KMS-11 (cell line): ENCODE data around the gene MYH7B.

Experiments
- H2AFZ ChIP-seq: fragments of 200-600 bp; sonication (generic); 2 replicates; pipeline ENCODE4 v1.6.1; 2016; ENCODE audit warnings: antibody characterized with exemption, mixed run types, low read depth
- H3K27ac ChIP-seq: fragments of 200-600 bp; sonication (generic); 2 replicates; pipeline ENCODE4 v1.6.1; 2016; ENCODE audit warnings: mild to moderate bottlenecking, mixed run types
- H3K27me3 ChIP-seq: fragments of 200-600 bp; sonication (generic); 2 replicates; pipeline ENCODE4 v1.6.1; 2017; ENCODE audit warnings: mild to moderate bottlenecking, low read depth, mixed run types, moderate library complexity; ENCODE audit not compliant: insufficient read depth
- H3K36me3 ChIP-seq: fragments of 200-600 bp; sonication (generic); 2 replicates; pipeline ENCODE4 v1.6.1; 2017; ENCODE audit warnings: mild to moderate bottlenecking, mixed run types; ENCODE audit not compliant: insufficient read depth
- H3K4me1 ChIP-seq: fragments of 200-600 bp; sonication (generic); 2 replicates; pipeline ENCODE4 v1.6.1; 2016; ENCODE audit warnings: mild to moderate bottlenecking, low read depth, mixed run types; ENCODE audit not compliant: poor library complexity, severe bottlenecking
- H3K4me2 ChIP-seq: fragments of 200-600 bp; sonication (generic); 2 replicates; pipeline ENCODE4 v1.7.0; 2016; ENCODE audit warnings: mild to moderate bottlenecking, mixed run types
- H3K4me3 ChIP-seq: fragments of 200-600 bp; sonication (generic); IDR thresholded peaks from 2 replicates; pipeline ENCODE4 v1.6.1; 2017; ENCODE audit warnings: low read depth, low read length, mixed read lengths; ENCODE audit not compliant: insufficient read depth
- H3K79me2 ChIP-seq: fragments of 200-600 bp; sonication (generic); 2 replicates; pipeline ENCODE4 v1.6.1; 2016; ENCODE audit warnings: low read depth, mixed run types; ENCODE audit not compliant: insufficient read depth
- H3K9ac ChIP-seq: fragments of 200-600 bp; sonication (generic); 2 replicates; pipeline ENCODE4 v1.6.1; 2016; ENCODE audit warnings: mild to moderate bottlenecking, mixed run types
- H4K20me1 ChIP-seq: fragments of 200-600 bp; sonication (generic); 2 replicates; pipeline ENCODE4 v1.6.1; 2016; ENCODE audit warnings: mild to moderate bottlenecking, mixed run types; ENCODE audit not compliant: insufficient read depth
- TF ChIP-seq, protein P1 (sequence below): fragments of 200-600 bp; sonication (generic); conservative IDR thresholded peaks from 2 replicates; pipeline ENCODE4 v1.6.1; 2017; ENCODE audit warnings: low read depth, mild to moderate bottlenecking, antibody characterized with exemption, low read length, moderate library complexity, mixed read lengths

MYH7B gene

DNA sequence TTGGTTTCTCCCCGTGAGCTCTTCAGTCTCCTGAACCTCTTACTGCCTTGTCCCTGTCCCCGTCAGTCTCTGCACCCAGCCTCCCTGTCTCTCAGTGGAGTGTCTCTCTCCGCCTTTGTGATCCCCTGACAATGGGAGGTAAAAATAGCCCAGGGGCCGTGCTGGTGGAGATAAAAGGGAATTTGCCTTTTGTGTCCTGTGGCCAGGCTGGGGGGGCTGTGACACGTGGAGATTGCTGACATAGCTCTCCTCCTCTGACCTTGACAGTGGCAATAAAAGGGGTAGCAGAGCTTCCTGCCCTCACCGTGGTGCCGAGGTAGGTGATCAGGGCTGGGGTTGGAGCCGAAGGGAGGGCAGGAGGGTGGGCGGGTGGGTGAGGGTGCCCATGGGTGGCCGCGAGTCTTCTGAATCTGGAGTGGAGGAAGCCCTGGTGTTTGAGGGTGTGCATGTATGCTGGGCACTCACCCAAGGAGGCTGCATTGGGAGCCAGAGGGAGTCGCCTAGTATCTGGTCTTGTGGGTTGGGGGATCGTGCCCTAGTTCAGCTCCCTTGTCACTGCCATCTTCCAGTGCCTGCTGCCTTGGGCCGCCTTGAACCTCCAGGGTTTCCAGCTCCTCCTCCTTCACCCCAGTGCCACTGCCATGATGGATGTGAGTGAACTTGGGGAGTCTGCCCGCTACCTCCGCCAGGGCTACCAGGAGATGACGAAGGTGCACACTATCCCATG, 21.9 kb downstream of the MYH7B start:
- Histone ChIP-seq H3K79me2 (no peaks in the 10 kb centered on the region), H2AFZ (no peak overlapping the region), H3K27me3 (no peaks in the 10 kb centered on the region), H3K9ac (no peak overlapping the region), H3K4me1 (no peaks in the 10 kb centered on the region), H3K27ac (no peak overlapping the region), H4K20me1 (no peaks in the 10 kb centered on the region), H3K4me3 (no peak overlapping the region), H3K36me3 (no peaks in the 10 kb centered on the region), H3K4me2 (no peak overlapping the region)
- TF ChIP-seq, protein P1, sequence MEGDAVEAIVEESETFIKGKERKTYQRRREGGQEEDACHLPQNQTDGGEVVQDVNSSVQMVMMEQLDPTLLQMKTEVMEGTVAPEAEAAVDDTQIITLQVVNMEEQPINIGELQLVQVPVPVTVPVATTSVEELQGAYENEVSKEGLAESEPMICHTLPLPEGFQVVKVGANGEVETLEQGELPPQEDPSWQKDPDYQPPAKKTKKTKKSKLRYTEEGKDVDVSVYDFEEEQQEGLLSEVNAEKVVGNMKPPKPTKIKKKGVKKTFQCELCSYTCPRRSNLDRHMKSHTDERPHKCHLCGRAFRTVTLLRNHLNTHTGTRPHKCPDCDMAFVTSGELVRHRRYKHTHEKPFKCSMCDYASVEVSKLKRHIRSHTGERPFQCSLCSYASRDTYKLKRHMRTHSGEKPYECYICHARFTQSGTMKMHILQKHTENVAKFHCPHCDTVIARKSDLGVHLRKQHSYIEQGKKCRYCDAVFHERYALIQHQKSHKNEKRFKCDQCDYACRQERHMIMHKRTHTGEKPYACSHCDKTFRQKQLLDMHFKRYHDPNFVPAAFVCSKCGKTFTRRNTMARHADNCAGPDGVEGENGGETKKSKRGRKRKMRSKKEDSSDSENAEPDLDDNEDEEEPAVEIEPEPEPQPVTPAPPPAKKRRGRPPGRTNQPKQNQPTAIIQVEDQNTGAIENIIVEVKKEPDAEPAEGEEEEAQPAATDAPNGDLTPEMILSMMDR: no peak

GRCh38 chr20:34978092-34978744, 22.6 kb downstream of the MYH7B start:
- Histone ChIP-seq H3K4me1 (no peaks in the 10 kb centered on the region), H3K27ac (no peak overlapping the region), H4K20me1 (no peaks in the 10 kb centered on the region), H3K4me2 (no peak overlapping the region), H2AFZ (no peak overlapping the region), H3K79me2 (no peaks in the 10 kb centered on the region), H3K9ac (no peak overlapping the region), H3K27me3 (no peaks in the 10 kb centered on the region; the same call in 1 of the 2 replicates), H3K4me3 (no peak overlapping the region), H3K36me3 (no peaks in the 10 kb centered on the region)
- TF ChIP-seq, protein P1: no peak

DNA sequence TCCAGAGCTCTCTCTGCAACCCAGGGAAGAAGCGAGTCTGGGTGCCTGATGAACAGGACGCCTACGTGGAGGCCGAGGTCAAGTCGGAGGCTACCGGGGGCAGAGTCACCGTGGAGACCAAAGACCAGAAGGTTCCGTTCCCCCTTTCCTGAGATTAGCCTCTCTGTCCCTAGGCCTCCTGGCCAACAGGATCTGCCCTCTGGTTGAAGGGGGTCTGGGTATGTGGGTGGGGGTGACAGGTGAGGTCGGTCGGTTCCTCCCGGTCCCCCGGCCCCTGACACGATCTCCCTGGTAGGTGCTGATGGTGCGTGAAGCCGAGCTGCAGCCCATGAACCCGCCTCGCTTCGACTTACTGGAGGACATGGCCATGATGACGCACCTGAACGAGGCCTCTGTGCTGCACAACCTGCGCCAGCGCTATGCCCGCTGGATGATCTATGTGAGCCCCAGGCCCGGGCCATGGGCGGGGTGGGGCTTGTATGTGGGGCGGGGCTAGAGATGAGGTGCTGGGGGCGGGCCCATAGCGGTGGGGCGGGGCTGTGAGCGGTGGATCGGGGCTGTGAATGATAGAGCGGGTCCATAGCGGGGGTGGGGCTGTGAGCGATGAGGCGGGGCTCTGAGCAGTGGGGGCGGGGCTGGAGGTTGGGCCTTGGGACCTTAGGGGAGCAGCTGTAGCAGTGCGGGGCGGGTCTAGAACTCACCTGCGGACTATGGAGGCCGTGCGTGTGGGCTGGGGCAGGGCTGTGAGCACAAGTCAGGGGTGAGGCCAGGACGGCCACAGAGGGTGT, 23.9 kb downstream of the MYH7B start:
- Histone ChIP-seq H3K27ac (no peak overlapping the region), H4K20me1 (no peaks in the 10 kb centered on the region), H3K4me1 (no peaks in the 10 kb centered on the region), H3K36me3 (no peaks in the 10 kb centered on the region), H3K79me2 (no peaks in the 10 kb centered on the region), H3K27me3 (peaks cover 4% of the 10 kb centered on the region; the same call in 1 of the 2 replicates), H3K4me3 (no peak overlapping the region), H3K9ac (no peak overlapping the region), H3K4me2 (no peak overlapping the region), H2AFZ (no peak overlapping the region)
- TF ChIP-seq, protein P1: no peak

- Histone ChIP-seq H3K36me3 (no peaks in the 10 kb centered on the region), H3K4me3 (no peak overlapping the region), H3K79me2 (no peaks in the 10 kb centered on the region), H3K27ac (no peak overlapping the region), H3K9ac (no peak overlapping the region), H3K4me1 (no peaks in the 10 kb centered on the region), H2AFZ (no peak overlapping the region), H4K20me1 (no peaks in the 10 kb centered on the region), H3K4me2 (no peak overlapping the region), H3K27me3 (peaks cover 4% of the 10 kb centered on the region; the same call in 1 of the 2 replicates)
- TF ChIP-seq, protein P1: no peak
Measured at GRCh38 chr20:34980543-34981233, 25.0 kb downstream of the MYH7B start.
